ENCODE results near the gene SMG6. TPM values are rescaled to one million over a fixed set of nuclear protein-coding genes. Genes with fewer than 3 reads are reported as not detected.

The SMG6 gene
- total and polyA plus RNA-seq, 2 of the 13 experiments (the other 11 are each of a cell fraction or from before 2014, with no cell fraction given), result 4.6 to 14.6 TPM

DNA sequence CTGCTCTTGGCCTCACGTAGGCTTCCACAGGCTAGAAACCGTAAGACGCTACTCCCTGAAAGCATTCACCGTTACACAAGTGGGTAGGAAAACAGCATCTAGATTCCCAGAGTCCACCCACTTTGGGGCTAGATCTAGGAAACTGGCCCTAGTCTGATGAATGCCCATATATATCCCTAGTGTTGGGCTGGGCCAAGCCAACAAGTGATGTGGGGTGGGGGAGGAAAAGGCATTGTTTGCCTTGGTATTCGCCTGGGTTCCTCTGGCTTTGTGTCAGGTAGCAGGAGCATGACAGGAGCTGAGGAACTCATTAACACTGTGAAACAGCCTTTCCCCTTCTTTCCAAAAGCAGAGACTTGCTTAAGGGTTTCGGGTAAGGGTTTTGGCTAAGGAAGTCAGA, 112.4 kb downstream of the SMG6 start (continued):
- TF ChIP-seq, protein P1, sequence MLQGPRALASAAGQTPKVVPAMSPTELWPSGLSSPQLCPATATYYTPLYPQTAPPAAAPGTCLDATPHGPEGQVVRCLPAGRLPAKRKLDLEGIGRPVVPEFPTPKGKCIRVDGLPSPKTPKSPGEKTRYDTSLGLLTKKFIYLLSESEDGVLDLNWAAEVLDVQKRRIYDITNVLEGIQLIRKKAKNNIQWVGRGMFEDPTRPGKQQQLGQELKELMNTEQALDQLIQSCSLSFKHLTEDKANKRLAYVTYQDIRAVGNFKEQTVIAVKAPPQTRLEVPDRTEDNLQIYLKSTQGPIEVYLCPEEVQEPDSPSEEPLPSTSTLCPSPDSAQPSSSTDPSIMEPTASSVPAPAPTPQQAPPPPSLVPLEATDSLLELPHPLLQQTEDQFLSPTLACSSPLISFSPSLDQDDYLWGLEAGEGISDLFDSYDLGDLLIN (CRISPR knock-in tag; IDR thresholded peaks at IDR 0.05; ENCODE audit: borderline replicate concordance), result no peak
- no peak for TF ChIP-seq KDM3A (CRISPR knock-in tag; IDR thresholded peaks at IDR 0.05; ENCODE audit: low read depth)

GRCh38 chr17:2190014-2190413, 113.6 kb downstream of the SMG6 start:
- BruUV-seq (replicated peaks), result no TSS peak
- intact Hi-C loops (cut with micrococcal nuclease; ENCODE audit: unreplicated experiment), result no loop called here
- H3K4me1 ChIP-seq (ENCODE audit: insufficient read depth, low read length), result no peaks in the 10 kb centered on the region

More at GRCh38 chr17:2190014-2190413, 113.6 kb downstream of the SMG6 start:
- TF ChIP-seq ZNF205 (CRISPR knock-in tag; IDR thresholded peaks at IDR 0.05) (no peak), HDAC1 (CRISPR knock-in tag; IDR thresholded peaks at IDR 0.05) (no peak), DR1 (CRISPR knock-in tag; IDR thresholded peaks at IDR 0.05) (no peak), NONO (IDR thresholded peaks at IDR 0.05) (no peak), NONO (CRISPR knock-in tag; conservative IDR thresholded peaks at IDR 0.05) (no peak), CHD4 (IDR thresholded peaks at IDR 0.05; ENCODE audit: borderline replicate concordance, low read length) (no peak), GATAD1 (CRISPR knock-in tag; IDR thresholded peaks at IDR 0.05) (no peak), CCAR2 (optimal IDR thresholded peaks at IDR 0.05; ENCODE audit: low read depth, low read length) (no peak), RFX3 (CRISPR knock-in tag; IDR thresholded peaks at IDR 0.05) (no peak), CREM (IDR thresholded peaks at IDR 0.05) (no peak), CREM (CRISPR knock-in tag; IDR thresholded peaks at IDR 0.05) (no peak), SRSF9 (IDR thresholded peaks at IDR 0.05; ENCODE audit: borderline replicate concordance, insufficient read depth, low read depth, low read length, poor library complexity, severe bottlenecking) (no peak), SNAPC5 (CRISPR knock-in tag; IDR thresholded peaks at IDR 0.05; ENCODE audit: borderline replicate concordance) (no peak), FOXA3 (CRISPR knock-in tag; IDR thresholded peaks at IDR 0.05) (no peak), NPAS2 (CRISPR knock-in tag; IDR thresholded peaks at IDR 0.05; ENCODE audit: borderline replicate concordance) (no peak), AGO1 (IDR thresholded peaks at IDR 0.05; ENCODE audit: low read depth, low read length, poor library complexity, severe bottlenecking) (no peak), ATF5 (CRISPR knock-in tag; IDR thresholded peaks at IDR 0.05; ENCODE audit: low read depth) (no peak)
- H3K4me2 ChIP-seq (ENCODE audit: low read depth, low read length), result no peak overlapping the region
- H3K27me3 ChIP-seq (ENCODE audit: control insufficient read depth in 1 of 2, insufficient read depth in 2 of 2, low read length in 2 of 2), result no peaks in the 10 kb centered on the region
- no peaks in the 10 kb centered on the region for H3K79me2 ChIP-seq (ENCODE audit: insufficient read depth, low read length)
- POLR2A ChIA-PET, result no interaction called here
- no peak overlapping the region for H3K4me3 ChIP-seq (replicated peaks in 1 of 3; ENCODE audit: insufficient read depth in 1 of 3, low read depth in 2 of 3, low read length in 3 of 3)
- WGBS (ENCODE audit: low lambda C conversion rate), result 90% methylated on average over 4 of the region's 4 CpGs
- FAIRE-seq (no peak), ATAC-seq (no peak), DNase-seq (ENCODE audit: low spot score) (no peak)
- H3K27ac ChIP-seq (ENCODE audit: extremely low read length, insufficient read depth, low read length), result no peak overlapping the region
- no peaks in the 10 kb centered on the region for H3K9me3 ChIP-seq (ENCODE audit: low read length)
- H4K20me1 ChIP-seq (ENCODE audit: insufficient read depth, low read length), result no peaks in the 10 kb centered on the region
- H3K36me3 ChIP-seq (replicated peaks in 1 of 2; ENCODE audit: control insufficient read depth in 1 of 2, insufficient read depth in 2 of 2, low read length in 2 of 2), result peaks cover 23 to 75% of the 10 kb centered on the region in 2 experiments
- in situ Hi-C loops (cut with HindIII; ENCODE audit: extremely low pct_ligation_motif_present, low pct_unique_long_range_greater_than_20kb), result no loop called here
- no peak overlapping the region for H2AFZ ChIP-seq (ENCODE audit: low read length)
- CTCF ChIA-PET (ENCODE audit: low intra/inter-chr PET ratio, low total read pairs), result no interaction called here
- H3K9ac ChIP-seq (ENCODE audit: insufficient read depth, low read depth, low read length), result no peak overlapping the region

Measured in HepG2 (cell line).